GM12878 (cell line): ENCODE data around the gene ACACB.

Experiments used
- EGR1 ChIP-seq, 2 experiments: IDR thresholded peaks; 1 replicate in 1 of 2; 2 replicates in 1 of 2; pipeline ENCODE4 v1.6.1; 2011 to 2012; ENCODE audit warnings: low read depth in 2 of 2, low read length in 2 of 2, borderline replicate concordance in 1 of 2, mild to moderate bottlenecking in 1 of 2, moderate library complexity in 1 of 2
- EZH2 ChIP-seq: IDR thresholded peaks from 2 replicates; pipeline ENCODE4 v1.6.1; 2012; ENCODE audit warnings: low read depth, mild to moderate bottlenecking, control low read depth, inconsistent platforms, low read length, borderline replicate concordance; ENCODE audit not compliant: control insufficient read depth
- FOXM1 ChIP-seq: IDR thresholded peaks from 2 replicates; pipeline ENCODE4 v1.6.1; 2012; ENCODE audit warnings: low read depth, mild to moderate bottlenecking, inconsistent platforms, low read length, moderate library complexity
- GABPA ChIP-seq: IDR thresholded peaks from 2 replicates; pipeline ENCODE4 v1.6.1; 2014; ENCODE audit warnings: antibody characterized with exemption, low read depth, mild to moderate bottlenecking, inconsistent platforms
- POLR2AphosphoS5 ChIP-seq: IDR thresholded peaks from 2 replicates; pipeline ENCODE4 v1.6.1; 2011; ENCODE audit warnings: mild to moderate bottlenecking, low read length, inconsistent platforms
- RCOR1 ChIP-seq: conservative IDR thresholded peaks from 2 replicates; pipeline ENCODE4 v1.6.1; 2012; ENCODE audit warnings: low read depth, low read length, improper control_type of control experiment
- TF ChIP-seq, protein P1 (sequence below): fragments of 450-650 bp; IDR thresholded peaks from 2 replicates; pipeline ENCODE4 v1.6.1; 2017; ENCODE audit warnings: mild to moderate bottlenecking
- TF ChIP-seq, protein P2 (sequence below): IDR thresholded peaks from 2 replicates; pipeline ENCODE4 v1.6.1; 2012; ENCODE audit warnings: low read depth, low read length, improper control_type of control experiment
- TF ChIP-seq, protein P3 (sequence below): fragments of 450-650 bp; formaldehyde crosslinking; IDR thresholded peaks from 2 replicates; pipeline ENCODE4 v1.4.0; 2020; ENCODE audit warnings: mild to moderate bottlenecking, moderate library complexity
- TF ChIP-seq, protein P4 (sequence below), 3 experiments: IDR thresholded peaks in 2 of 3; conservative IDR thresholded peaks in 1 of 3; 2 replicates each; pipeline ENCODE4 v1.5.1; 2011; ENCODE audit warnings: low read depth in 3 of 3, low read length in 3 of 3, mild to moderate bottlenecking in 3 of 3, control low read depth in 2 of 3, moderate library complexity in 2 of 3, inconsistent platforms in 1 of 3, mixed read lengths in 1 of 3; ENCODE audit not compliant: control insufficient read depth in 2 of 3, insufficient read depth in 1 of 3; ENCODE audit errors: extremely low read depth in 1 of 3

DNA sequence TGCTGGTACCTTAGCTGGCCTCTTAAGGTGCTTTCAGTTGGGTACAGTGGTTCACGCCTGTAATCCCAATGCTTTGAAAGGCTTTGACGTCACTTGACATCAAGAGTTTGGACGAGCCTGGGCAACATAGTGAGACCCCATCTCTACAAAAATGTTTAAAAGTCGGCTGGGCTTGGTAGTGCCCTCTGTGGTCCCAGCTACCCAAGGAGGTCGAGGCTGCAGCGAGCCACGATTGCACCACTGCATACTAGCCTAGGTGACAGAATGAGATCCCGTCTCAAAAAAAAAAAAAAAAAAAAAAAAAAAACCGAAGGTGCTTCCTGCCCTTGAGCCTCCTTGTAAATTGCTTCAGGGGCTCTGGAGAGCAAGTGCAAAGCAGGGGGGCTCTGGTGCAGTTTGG, 50.0 kb downstream of the ACACB start:
- no peak for TF ChIP-seq GABPA
- no peak for TF ChIP-seq EGR1 (IDR thresholded peaks at IDR 0.05; ENCODE audit: borderline replicate concordance in 1 of 2, low read depth in 2 of 2, low read length in 2 of 2)
- TF ChIP-seq, protein P1, sequence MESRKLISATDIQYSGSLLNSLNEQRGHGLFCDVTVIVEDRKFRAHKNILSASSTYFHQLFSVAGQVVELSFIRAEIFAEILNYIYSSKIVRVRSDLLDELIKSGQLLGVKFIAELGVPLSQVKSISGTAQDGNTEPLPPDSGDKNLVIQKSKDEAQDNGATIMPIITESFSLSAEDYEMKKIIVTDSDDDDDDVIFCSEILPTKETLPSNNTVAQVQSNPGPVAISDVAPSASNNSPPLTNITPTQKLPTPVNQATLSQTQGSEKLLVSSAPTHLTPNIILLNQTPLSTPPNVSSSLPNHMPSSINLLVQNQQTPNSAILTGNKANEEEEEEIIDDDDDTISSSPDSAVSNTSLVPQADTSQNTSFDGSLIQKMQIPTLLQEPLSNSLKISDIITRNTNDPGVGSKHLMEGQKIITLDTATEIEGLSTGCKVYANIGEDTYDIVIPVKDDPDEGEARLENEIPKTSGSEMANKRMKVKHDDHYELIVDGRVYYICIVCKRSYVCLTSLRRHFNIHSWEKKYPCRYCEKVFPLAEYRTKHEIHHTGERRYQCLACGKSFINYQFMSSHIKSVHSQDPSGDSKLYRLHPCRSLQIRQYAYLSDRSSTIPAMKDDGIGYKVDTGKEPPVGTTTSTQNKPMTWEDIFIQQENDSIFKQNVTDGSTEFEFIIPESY: no peak
- TF ChIP-seq, protein P2, sequence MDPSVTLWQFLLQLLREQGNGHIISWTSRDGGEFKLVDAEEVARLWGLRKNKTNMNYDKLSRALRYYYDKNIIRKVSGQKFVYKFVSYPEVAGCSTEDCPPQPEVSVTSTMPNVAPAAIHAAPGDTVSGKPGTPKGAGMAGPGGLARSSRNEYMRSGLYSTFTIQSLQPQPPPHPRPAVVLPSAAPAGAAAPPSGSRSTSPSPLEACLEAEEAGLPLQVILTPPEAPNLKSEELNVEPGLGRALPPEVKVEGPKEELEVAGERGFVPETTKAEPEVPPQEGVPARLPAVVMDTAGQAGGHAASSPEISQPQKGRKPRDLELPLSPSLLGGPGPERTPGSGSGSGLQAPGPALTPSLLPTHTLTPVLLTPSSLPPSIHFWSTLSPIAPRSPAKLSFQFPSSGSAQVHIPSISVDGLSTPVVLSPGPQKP: no peak
- TF ChIP-seq, protein P3, sequence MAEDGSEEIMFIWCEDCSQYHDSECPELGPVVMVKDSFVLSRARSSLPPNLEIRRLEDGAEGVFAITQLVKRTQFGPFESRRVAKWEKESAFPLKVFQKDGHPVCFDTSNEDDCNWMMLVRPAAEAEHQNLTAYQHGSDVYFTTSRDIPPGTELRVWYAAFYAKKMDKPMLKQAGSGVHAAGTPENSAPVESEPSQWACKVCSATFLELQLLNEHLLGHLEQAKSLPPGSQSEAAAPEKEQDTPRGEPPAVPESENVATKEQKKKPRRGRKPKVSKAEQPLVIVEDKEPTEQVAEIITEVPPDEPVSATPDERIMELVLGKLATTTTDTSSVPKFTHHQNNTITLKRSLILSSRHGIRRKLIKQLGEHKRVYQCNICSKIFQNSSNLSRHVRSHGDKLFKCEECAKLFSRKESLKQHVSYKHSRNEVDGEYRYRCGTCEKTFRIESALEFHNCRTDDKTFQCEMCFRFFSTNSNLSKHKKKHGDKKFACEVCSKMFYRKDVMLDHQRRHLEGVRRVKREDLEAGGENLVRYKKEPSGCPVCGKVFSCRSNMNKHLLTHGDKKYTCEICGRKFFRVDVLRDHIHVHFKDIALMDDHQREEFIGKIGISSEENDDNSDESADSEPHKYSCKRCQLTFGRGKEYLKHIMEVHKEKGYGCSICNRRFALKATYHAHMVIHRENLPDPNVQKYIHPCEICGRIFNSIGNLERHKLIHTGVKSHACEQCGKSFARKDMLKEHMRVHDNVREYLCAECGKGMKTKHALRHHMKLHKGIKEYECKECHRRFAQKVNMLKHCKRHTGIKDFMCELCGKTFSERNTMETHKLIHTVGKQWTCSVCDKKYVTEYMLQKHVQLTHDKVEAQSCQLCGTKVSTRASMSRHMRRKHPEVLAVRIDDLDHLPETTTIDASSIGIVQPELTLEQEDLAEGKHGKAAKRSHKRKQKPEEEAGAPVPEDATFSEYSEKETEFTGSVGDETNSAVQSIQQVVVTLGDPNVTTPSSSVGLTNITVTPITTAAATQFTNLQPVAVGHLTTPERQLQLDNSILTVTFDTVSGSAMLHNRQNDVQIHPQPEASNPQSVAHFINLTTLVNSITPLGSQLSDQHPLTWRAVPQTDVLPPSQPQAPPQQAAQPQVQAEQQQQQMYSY: no peak
- TF ChIP-seq RCOR1: no peak
- TF ChIP-seq FOXM1: no peak
- TF ChIP-seq POLR2AphosphoS5: no peak
- TF ChIP-seq, protein P4, sequence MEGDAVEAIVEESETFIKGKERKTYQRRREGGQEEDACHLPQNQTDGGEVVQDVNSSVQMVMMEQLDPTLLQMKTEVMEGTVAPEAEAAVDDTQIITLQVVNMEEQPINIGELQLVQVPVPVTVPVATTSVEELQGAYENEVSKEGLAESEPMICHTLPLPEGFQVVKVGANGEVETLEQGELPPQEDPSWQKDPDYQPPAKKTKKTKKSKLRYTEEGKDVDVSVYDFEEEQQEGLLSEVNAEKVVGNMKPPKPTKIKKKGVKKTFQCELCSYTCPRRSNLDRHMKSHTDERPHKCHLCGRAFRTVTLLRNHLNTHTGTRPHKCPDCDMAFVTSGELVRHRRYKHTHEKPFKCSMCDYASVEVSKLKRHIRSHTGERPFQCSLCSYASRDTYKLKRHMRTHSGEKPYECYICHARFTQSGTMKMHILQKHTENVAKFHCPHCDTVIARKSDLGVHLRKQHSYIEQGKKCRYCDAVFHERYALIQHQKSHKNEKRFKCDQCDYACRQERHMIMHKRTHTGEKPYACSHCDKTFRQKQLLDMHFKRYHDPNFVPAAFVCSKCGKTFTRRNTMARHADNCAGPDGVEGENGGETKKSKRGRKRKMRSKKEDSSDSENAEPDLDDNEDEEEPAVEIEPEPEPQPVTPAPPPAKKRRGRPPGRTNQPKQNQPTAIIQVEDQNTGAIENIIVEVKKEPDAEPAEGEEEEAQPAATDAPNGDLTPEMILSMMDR (IDR thresholded peaks at IDR 0.05 in 2 of 3, conservative IDR thresholded peaks at IDR 0.05 in 1 of 3; ENCODE audit: control insufficient read depth in 2 of 3, extremely low read depth in 1 of 3, insufficient read depth in 1 of 3, low read depth in 3 of 3, low read length in 3 of 3): no peak
- no peak for TF ChIP-seq EZH2
